Measurements from ENCODE around the gene U2AF1L4. TPM values are rescaled to one million over a fixed set of nuclear protein-coding genes. Genes with fewer than 3 reads are reported as not detected.

The U2AF1L4 gene
- total and polyA plus RNA-seq, 4 donors = 13.0 to 25.5 (median 17.8) TPM

GRCh38 chr19:35754370-35755130 is 9.3 kb upstream of the U2AF1L4 start:
- peak overlapping the region in 1 of 2 donors; percentile 65 for H3K9ac ChIP-seq (ENCODE audit: insufficient read depth in 1 of 2, low read length in 2 of 2)
- H3K27ac ChIP-seq (ENCODE audit: low read depth in 1 of 2, low read length in 1 of 2) = peak overlapping the region in 1 of 2 donors; percentile 97
- H3K27me3 ChIP-seq (ENCODE audit: control insufficient read depth in 3 of 3, insufficient read depth in 3 of 3, low read length in 2 of 3) = peaks cover 0 to 4% (median 0%) of the 10 kb centered on the region in 3 donors
- no peak for TF ChIP-seq CTCF (IDR thresholded peaks at IDR 0.05; ENCODE audit: control extremely low read depth, extremely low read depth)
- 88 to 93% methylated on average over 13 of the region's 13 CpGs for WGBS, 2 donors
- DNase-seq (peak in 1 of 3 donors; percentile 13), ATAC-seq (ENCODE audit: insufficient read depth, low FRiP score) (no peak)
- peaks cover 0 to 35% (median 14%) of the 10 kb centered on the region in 5 donors for H3K4me1 ChIP-seq (ENCODE audit: control insufficient read depth in 5 of 5, insufficient read depth in 5 of 5, low read length in 5 of 5)
- peaks cover 0 to 26% (median 14%) of the 10 kb centered on the region in 4 donors for H3K36me3 ChIP-seq (ENCODE audit: control insufficient read depth in 4 of 4, insufficient read depth in 4 of 4, low read length in 4 of 4)
- H3K4me3 ChIP-seq = no peak overlapping the region
- peaks cover 0 to 1% (median 0%) of the 10 kb centered on the region in 4 donors for H3K9me3 ChIP-seq (ENCODE audit: control insufficient read depth in 4 of 4, insufficient read depth in 3 of 4, low read length in 3 of 4)

- 96 to 98% methylated on average over 20 of the region's 20 CpGs for WGBS, 2 donors
- H3K27me3 ChIP-seq (ENCODE audit: control insufficient read depth in 3 of 3, insufficient read depth in 3 of 3, low read length in 2 of 3) = peaks cover 0 to 4% (median 0%) of the 10 kb centered on the region in 3 donors
- peaks cover 0 to 36% (median 16%) of the 10 kb centered on the region in 5 donors for H3K4me1 ChIP-seq (ENCODE audit: control insufficient read depth in 5 of 5, insufficient read depth in 5 of 5, low read length in 5 of 5)
- peaks cover 0 to 26% (median 12%) of the 10 kb centered on the region in 4 donors for H3K36me3 ChIP-seq (ENCODE audit: control insufficient read depth in 4 of 4, insufficient read depth in 4 of 4, low read length in 4 of 4)
- no peak overlapping the region for H3K27ac ChIP-seq (ENCODE audit: low read depth in 1 of 2, low read length in 1 of 2)
- no peak for DNase-seq
- no peak for TF ChIP-seq CTCF (IDR thresholded peaks at IDR 0.05; ENCODE audit: control extremely low read depth, extremely low read depth)
- H3K9me3 ChIP-seq (ENCODE audit: control insufficient read depth in 4 of 4, insufficient read depth in 3 of 4, low read length in 3 of 4) = peaks cover 0 to 1% (median 0%) of the 10 kb centered on the region in 4 donors
- ATAC-seq (ENCODE audit: insufficient read depth, low FRiP score) = no peak
- H3K4me3 ChIP-seq = no peak overlapping the region
- no peak overlapping the region for H3K9ac ChIP-seq (ENCODE audit: insufficient read depth in 1 of 2, low read length in 2 of 2)
These were observed 8.6 kb upstream of the U2AF1L4 start for GRCh38 chr19:35753634-35754369.

GRCh38 chr19:35752746-35753350 is 7.6 kb upstream of the U2AF1L4 start:
- TF ChIP-seq CTCF (IDR thresholded peaks at IDR 0.05; ENCODE audit: control extremely low read depth, extremely low read depth) = no peak
- H3K27me3 ChIP-seq (ENCODE audit: control insufficient read depth in 3 of 3, insufficient read depth in 3 of 3, low read length in 2 of 3) = peaks cover 0 to 4% (median 0%) of the 10 kb centered on the region in 3 donors
- ATAC-seq (ENCODE audit: insufficient read depth, low FRiP score) = no peak
- no peak overlapping the region for H3K27ac ChIP-seq (ENCODE audit: low read depth in 1 of 2, low read length in 1 of 2)
- no peak for DNase-seq
- peaks cover 0 to 1% (median 0%) of the 10 kb centered on the region in 4 donors for H3K9me3 ChIP-seq (ENCODE audit: control insufficient read depth in 4 of 4, insufficient read depth in 3 of 4, low read length in 3 of 4)
- no peak overlapping the region for H3K9ac ChIP-seq (ENCODE audit: insufficient read depth in 1 of 2, low read length in 2 of 2)
- 95 to 96% methylated on average over 18 to 20 of the region's 20 CpGs for WGBS, 2 donors
- no peak overlapping the region for H3K4me3 ChIP-seq
- H3K36me3 ChIP-seq (ENCODE audit: control insufficient read depth in 4 of 4, insufficient read depth in 4 of 4, low read length in 4 of 4) = peaks cover 0 to 26% (median 10%) of the 10 kb centered on the region in 4 donors
- peaks cover 0 to 34% (median 14%) of the 10 kb centered on the region in 5 donors for H3K4me1 ChIP-seq (ENCODE audit: control insufficient read depth in 5 of 5, insufficient read depth in 5 of 5, low read length in 5 of 5)
